Liver (tissue), 9 donors: Measurements from ENCODE around the gene MICAL3. TPM values are rescaled to one million over a fixed set of nuclear protein-coding genes. Genes with fewer than 3 reads are reported as not detected.

ENCODE experiments used
- DNase-seq: peaks from one replicate; pipeline ENCODE4 v3.0.0-alpha.2; 2017; ENCODE audit warnings: low spot score
- H3K27ac ChIP-seq, 2 donors: one replicate each; pipeline ENCODE4 v1.7.0; 2013; ENCODE audit warnings: inconsistent platforms in 2 of 2, low read length in 2 of 2, control low read depth in 1 of 2, low read depth in 1 of 2, mild to moderate bottlenecking in 1 of 2
- H3K27me3 ChIP-seq, 4 donors: one replicate each; pipeline versions ENCODE4 v1.6.1 to v1.7.0; 2013; ENCODE audit warnings: low read length in 3 of 4, inconsistent platforms in 1 of 4, mild to moderate bottlenecking in 1 of 4, moderate library complexity in 1 of 4; ENCODE audit not compliant: control insufficient read depth in 4 of 4, insufficient read depth in 4 of 4
- H3K36me3 ChIP-seq, 4 donors: one replicate each; pipeline versions ENCODE4 v1.6.1 to v1.7.0; 2013; ENCODE audit warnings: low read length in 3 of 4, mild to moderate bottlenecking in 3 of 4, low read depth in 1 of 4, moderate library complexity in 1 of 4; ENCODE audit not compliant: control insufficient read depth in 4 of 4, insufficient read depth in 3 of 4
- H3K4me1 ChIP-seq, 4 donors: one replicate each; pipeline versions ENCODE4 v1.6.1 to v1.7.0; 2013; ENCODE audit warnings: low read length in 3 of 4, mild to moderate bottlenecking in 3 of 4, moderate library complexity in 1 of 4; ENCODE audit not compliant: control insufficient read depth in 4 of 4, insufficient read depth in 4 of 4
- H3K4me3 ChIP-seq, 3 donors: one replicate each; pipeline versions ENCODE4 v1.6.1 to v1.7.0; 2013; ENCODE audit warnings: low read length in 3 of 3, control low read depth in 1 of 3, low read depth in 1 of 3, mild to moderate bottlenecking in 1 of 3
- H3K9ac ChIP-seq, 2 donors: one replicate each; pipeline ENCODE4 v1.7.0; 2013; ENCODE audit warnings: low read length in 2 of 2, mild to moderate bottlenecking in 2 of 2, moderate library complexity in 2 of 2, control low read depth in 1 of 2, low read depth in 1 of 2
- H3K9me3 ChIP-seq, 4 donors: one replicate each; pipeline versions ENCODE4 v1.6.1 to v1.7.0; 2013; ENCODE audit warnings: low read length in 3 of 4; ENCODE audit not compliant: control insufficient read depth in 4 of 4
- CTCF ChIP-seq: fragments of 150-350 bp; IDR thresholded peaks from 2 replicates; pipeline ENCODE4 v1.5.1; 2017; ENCODE audit warnings: improper control_type of control experiment, low read depth, low read length; ENCODE audit not compliant: missing input control
- EGR1 ChIP-seq, 2 donors: IDR thresholded peaks; 2 replicates each; pipeline ENCODE4 v1.6.1; 2016 to 2018; ENCODE audit warnings: antibody characterized with exemption in 2 of 2, low read depth in 2 of 2
- FOXA1 ChIP-seq: IDR thresholded peaks from 2 replicates; pipeline ENCODE4 v1.6.1; 2016; ENCODE audit warnings: antibody characterized with exemption
- FOXA2 ChIP-seq: IDR thresholded peaks from 2 replicates; pipeline ENCODE4 v1.6.1; 2016; ENCODE audit warnings: antibody characterized with exemption
- GABPA ChIP-seq, 2 donors: IDR thresholded peaks in 1 of 2; conservative IDR thresholded peaks in 1 of 2; 2 replicates each; pipeline ENCODE4 v1.6.1; 2016; ENCODE audit warnings: antibody characterized with exemption in 2 of 2, mild to moderate bottlenecking in 1 of 2, moderate library complexity in 1 of 2
- HNF4A ChIP-seq, 2 donors: conservative IDR thresholded peaks; 2 replicates each; pipeline ENCODE4 v1.6.1; 2016; ENCODE audit warnings: antibody characterized with exemption in 2 of 2, mild to moderate bottlenecking in 2 of 2
- HNF4G ChIP-seq: IDR thresholded peaks from 2 replicates; pipeline ENCODE4 v1.6.1; 2016; ENCODE audit warnings: antibody characterized with exemption
- JUND ChIP-seq, 2 donors: IDR thresholded peaks; 2 replicates each; pipeline ENCODE4 v1.6.1; 2016; ENCODE audit warnings: antibody characterized with exemption in 2 of 2
- MAX ChIP-seq: IDR thresholded peaks from 2 replicates; pipeline ENCODE4 v1.6.1; 2016; ENCODE audit warnings: antibody characterized with exemption
- NR2F2 ChIP-seq: IDR thresholded peaks from 2 replicates; pipeline ENCODE4 v1.6.1; 2016; ENCODE audit warnings: antibody characterized with exemption
- RAD21 ChIP-seq, 2 donors: IDR thresholded peaks; 2 replicates each; pipeline ENCODE4 v1.6.1; 2016; ENCODE audit warnings: antibody characterized with exemption in 2 of 2, mild to moderate bottlenecking in 2 of 2
- RXRA ChIP-seq, 2 donors: IDR thresholded peaks; 2 replicates each; pipeline ENCODE4 v1.6.1; 2017 to 2018; ENCODE audit warnings: antibody characterized with exemption in 2 of 2, mild to moderate bottlenecking in 1 of 2
- SP1 ChIP-seq: IDR thresholded peaks from 2 replicates; pipeline ENCODE4 v1.6.1; 2018; ENCODE audit warnings: antibody characterized with exemption, mild to moderate bottlenecking
- TAF1 ChIP-seq: conservative IDR thresholded peaks from 2 replicates; pipeline ENCODE4 v1.6.1; 2016; ENCODE audit warnings: antibody characterized with exemption, mild to moderate bottlenecking
- YY1 ChIP-seq: IDR thresholded peaks from 2 replicates; pipeline ENCODE4 v1.6.1; 2016; ENCODE audit warnings: antibody characterized with exemption, mild to moderate bottlenecking
- WGBS: extraction: QIAGEN DNeasy Blood & Tissue Kit; methylation state at CpG from one replicate; pipeline ENCODE4 v1.1.7; 2013; 5-methylcytosine and 5-hydroxymethylcytosine counted together
- polyA plus RNA-seq, 2 donors: library from polyadenylated mRNA; stranded (reverse) in 1 of 2; unstranded in 1 of 2; fragments of 200-250 nt in 1 of 2; fragments of >200 nt in 1 of 2; fragmentation: Nextera tagmentation in 1 of 2; extraction: Ambion mirVana in 1 of 2; gene quantifications; one replicate each; pipeline versions ENCODE4 v1.2.1 to v1.2.3, GENCODE V29; 2013 to 2015
- total RNA-seq, 2 donors: library from RNA; depleted of rRNA; stranded (reverse); fragments of >200 nt; gene quantifications; one replicate each; pipeline ENCODE4 v1.2.3, GENCODE V29; 2014
- TF ChIP-seq, protein P1 (sequence below): IDR thresholded peaks from 2 replicates; pipeline ENCODE4 v1.6.1; 2016; ENCODE audit warnings: antibody characterized with exemption
- donor health status: healthy.
- donor health status: healthy.
- donor health status: healthy.
- donor health status: healthy.
- donor health status: healthy.

MICAL3 gene
- total and polyA plus RNA-seq, 4 donors: 6.4 to 38.4 (median 23.4) TPM

DNA sequence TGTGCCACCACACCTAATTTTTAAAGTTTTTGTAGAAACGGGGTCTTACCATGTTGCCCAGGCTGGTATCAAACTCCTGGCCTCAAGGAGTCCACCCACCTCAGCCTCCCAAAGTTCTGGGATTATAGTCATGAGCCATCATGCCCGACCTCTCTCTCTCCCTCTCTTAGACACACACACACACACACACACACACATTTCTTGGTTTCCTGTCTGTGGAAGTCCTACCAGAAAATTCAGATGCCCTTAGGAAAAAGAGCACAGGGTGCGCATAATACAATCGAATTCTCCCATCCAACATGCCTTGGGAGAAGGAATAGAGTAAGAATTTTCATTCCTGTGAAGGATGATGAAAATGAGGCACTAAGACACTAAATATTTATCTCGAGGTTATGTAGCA lies 10.4 kb downstream of the MICAL3 start:
- H3K36me3 ChIP-seq: no peaks in the 10 kb centered on the region
- H3K9me3 ChIP-seq: no peaks in the 10 kb centered on the region
- DNase-seq: no peak
- WGBS: 73% methylated on average over 5 of the region's 5 CpGs
- peaks cover 0 to 1% (median 0%) of the 10 kb centered on the region in 4 donors for H3K4me1 ChIP-seq
- no peak overlapping the region for H3K4me3 ChIP-seq
- H3K27me3 ChIP-seq: no peaks in the 10 kb centered on the region
- H3K27ac ChIP-seq: no peak overlapping the region
- TF ChIP-seq JUND (IDR thresholded peaks at IDR 0.05) (no peak), RAD21 (IDR thresholded peaks at IDR 0.05) (no peak), FOXA2 (no peak), FOXA1 (no peak), SP1 (no peak), YY1 (no peak), EGR1 (IDR thresholded peaks at IDR 0.05; ENCODE audit: low read depth in 2 of 2) (no peak)
- no peak overlapping the region for H3K9ac ChIP-seq

DNA sequence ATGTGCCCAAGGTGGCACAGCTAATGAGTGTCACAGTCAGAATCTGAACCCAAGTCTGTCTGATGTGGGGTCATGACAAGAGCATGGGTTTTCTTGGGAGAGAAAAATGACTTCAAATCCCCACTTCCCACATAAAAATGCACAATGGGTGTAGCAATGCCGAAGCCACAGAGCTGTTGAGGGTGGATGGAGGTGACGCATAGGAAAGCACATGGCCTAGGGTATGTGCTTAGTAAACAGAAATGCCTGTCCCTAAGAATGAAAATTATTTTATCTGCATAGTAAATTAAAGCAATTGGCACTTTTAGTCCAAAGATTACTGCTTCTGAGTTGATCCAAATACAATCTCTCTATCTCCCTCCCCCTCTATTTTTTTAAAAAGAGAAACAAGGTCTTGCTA lies 10.9 kb downstream of the MICAL3 start:
- Histone ChIP-seq H3K27me3 (no peaks in the 10 kb centered on the region), H3K9me3 (no peaks in the 10 kb centered on the region), H3K4me1 (peaks cover 0 to 1% (median 0%) of the 10 kb centered on the region in 4 donors), H3K36me3 (no peaks in the 10 kb centered on the region), H3K4me3 (no peak overlapping the region), H3K27ac (no peak overlapping the region), H3K9ac (no peak overlapping the region)
- WGBS: 98% methylated on average over 2 of the region's 2 CpGs
- DNase-seq: no peak
- TF ChIP-seq, protein P1, sequence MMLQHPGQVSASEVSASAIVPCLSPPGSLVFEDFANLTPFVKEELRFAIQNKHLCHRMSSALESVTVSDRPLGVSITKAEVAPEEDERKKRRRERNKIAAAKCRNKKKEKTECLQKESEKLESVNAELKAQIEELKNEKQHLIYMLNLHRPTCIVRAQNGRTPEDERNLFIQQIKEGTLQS: no peak
- no peak for TF ChIP-seq MAX

- no peaks in the 10 kb centered on the region for H3K36me3 ChIP-seq
- H3K4me1 ChIP-seq: peaks cover 0 to 1% (median 0%) of the 10 kb centered on the region in 4 donors
- no peak overlapping the region for H3K27ac ChIP-seq
- H3K9me3 ChIP-seq: no peaks in the 10 kb centered on the region
- 98% methylated on average over 5 of the region's 5 CpGs for WGBS
- no peaks in the 10 kb centered on the region for H3K27me3 ChIP-seq
- no peak overlapping the region for H3K9ac ChIP-seq
- TF ChIP-seq NR2F2: no peak
- no peak for TF ChIP-seq HNF4A (conservative IDR thresholded peaks at IDR 0.05)
- TF ChIP-seq RXRA (IDR thresholded peaks at IDR 0.05): no peak
- no peak for TF ChIP-seq FOXA2
- no peak for TF ChIP-seq HNF4G
- TF ChIP-seq SP1: no peak
- no peak for TF ChIP-seq FOXA1
- no peak for TF ChIP-seq MAX
- TF ChIP-seq GABPA (IDR thresholded peaks at IDR 0.05 in 1 of 2, conservative IDR thresholded peaks at IDR 0.05 in 1 of 2): no peak
- TF ChIP-seq, protein P1: no peak
- TF ChIP-seq RAD21 (IDR thresholded peaks at IDR 0.05): no peak
- no peak for TF ChIP-seq JUND (IDR thresholded peaks at IDR 0.05)
- TF ChIP-seq TAF1: no peak
- TF ChIP-seq CTCF: no peak
- no peak overlapping the region for H3K4me3 ChIP-seq
- no peak for DNase-seq
Observed at GRCh38 chr22:18012531-18012930, 11.8 kb downstream of the MICAL3 start.
